SH-SY5Y (cell line): ENCODE measurements around the gene PRDM11.

ENCODE experiments used
- GATA2 ChIP-seq: IDR thresholded peaks from 2 replicates; pipeline ENCODE4 v1.6.1; 2011; ENCODE audit warnings: mild to moderate bottlenecking, low read depth, low read length
- GATA3 ChIP-seq: IDR thresholded peaks from 2 replicates; pipeline ENCODE4 v1.6.1; 2011; ENCODE audit warnings: low read depth, mild to moderate bottlenecking, low read length, moderate library complexity

The PRDM11 gene

DNA sequence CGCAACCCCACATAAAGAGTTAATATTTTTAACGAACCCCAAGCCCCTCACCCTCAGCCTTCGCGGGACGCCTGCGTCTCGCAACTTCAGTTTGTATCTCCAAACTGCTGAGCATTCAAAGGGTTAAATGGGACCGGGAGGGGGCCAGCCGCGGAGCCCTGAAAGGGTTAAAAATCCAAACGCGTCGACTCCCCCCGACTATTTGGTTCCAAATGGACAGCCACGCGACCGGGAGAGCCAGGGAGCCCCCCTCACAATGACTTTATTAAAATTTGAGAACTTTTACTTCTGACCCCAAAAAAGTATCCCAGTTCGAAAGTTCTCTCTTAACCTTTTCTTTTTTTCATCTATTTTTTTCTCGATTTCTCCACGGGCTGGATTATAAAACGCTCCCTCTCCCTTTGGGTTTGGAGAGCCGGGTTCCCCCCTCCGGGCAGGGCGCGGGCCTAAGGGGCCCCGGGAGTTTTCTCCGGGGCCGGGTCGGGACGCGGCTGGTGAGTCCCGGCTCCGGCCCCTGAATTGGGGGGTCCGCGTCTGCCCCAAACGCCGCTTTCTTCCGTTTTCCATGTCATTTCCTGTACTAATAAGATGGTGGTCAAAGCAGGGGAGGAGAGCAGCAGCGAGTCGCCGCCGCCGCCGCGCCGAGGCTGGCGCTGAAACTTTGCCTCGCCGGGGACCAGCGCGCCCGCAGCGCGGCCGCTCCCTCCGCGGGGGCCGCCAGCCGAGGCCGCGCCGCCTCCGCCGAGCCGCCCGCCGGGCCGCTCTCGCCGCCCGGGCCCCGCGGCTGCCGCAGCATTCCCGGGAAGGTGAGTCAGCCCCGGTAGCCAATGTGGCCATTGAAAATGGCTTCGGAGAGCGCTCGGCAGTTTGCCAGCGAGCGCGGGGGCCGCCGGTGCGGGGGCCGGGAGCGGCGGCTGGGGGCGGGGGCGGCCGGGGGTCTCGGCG is at the start of gene PRDM11:
PRDM11 (plus strand) TSS at position 568 of the 945 bp plus-strand sequence. CDS start 35,128 bp downstream, outside the sequence.
- no peak for TF ChIP-seq GATA3
- no peak for TF ChIP-seq GATA2

DNA sequence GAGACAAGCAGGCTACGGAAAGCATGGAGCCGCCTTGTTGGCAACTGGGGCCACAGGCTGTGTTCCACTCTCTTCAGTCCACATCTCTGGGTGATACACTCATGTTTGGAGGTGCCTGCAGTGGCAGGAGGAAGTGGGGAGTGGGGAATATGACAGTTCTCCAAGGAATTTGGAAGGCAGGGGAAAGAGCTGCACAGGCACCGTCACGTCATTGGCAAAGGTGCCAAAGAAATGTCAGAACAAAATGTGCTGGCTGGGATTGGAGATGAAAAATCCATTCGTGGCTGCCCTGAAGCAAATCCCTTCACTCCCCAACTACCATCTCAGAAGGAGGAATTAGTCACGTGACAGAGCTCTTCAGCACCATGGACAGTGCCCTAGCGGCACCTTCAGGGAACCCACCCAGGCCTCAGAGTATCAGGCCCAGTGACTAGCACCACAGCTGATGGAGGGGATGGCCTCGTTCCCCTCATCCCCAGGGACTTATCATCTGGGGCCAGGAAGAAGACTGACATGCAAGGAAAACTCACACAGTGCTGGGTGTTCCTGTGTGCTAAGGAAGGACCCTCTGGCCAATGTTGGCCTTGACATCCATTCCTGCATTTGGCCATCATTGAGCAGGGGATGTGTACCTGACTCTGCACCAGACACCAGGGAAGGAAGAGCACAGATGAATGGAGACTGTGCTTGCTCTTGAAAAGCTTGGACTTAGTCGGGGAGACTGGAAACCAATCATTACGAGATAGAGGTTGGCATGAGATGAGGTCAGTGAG is 48.5 kb upstream of the PRDM11 start:
- TF ChIP-seq GATA2: no peak
- TF ChIP-seq GATA3: no peak

DNA sequence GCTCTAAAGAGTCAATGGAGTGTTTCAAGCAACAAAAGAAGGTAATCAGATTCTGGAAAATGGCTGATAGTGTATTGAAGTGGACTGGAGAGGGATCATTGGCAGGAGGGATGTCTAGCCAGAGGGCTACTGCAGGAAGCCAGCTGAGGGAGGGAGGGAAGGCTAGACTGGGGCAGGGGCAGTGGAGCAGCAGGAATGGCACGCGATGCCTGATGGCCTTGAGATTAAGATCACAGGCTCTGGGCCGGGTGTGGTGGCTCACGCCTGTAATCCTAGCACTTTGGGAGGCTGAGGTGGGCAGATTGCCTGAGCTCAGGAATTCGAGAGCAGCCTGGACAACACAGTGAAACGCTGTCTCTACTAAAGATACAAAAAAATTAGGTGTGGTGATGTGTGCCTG is 47.5 kb upstream of the PRDM11 start:
- TF ChIP-seq GATA2: peak; percentile 74
- no peak for TF ChIP-seq GATA3

DNA sequence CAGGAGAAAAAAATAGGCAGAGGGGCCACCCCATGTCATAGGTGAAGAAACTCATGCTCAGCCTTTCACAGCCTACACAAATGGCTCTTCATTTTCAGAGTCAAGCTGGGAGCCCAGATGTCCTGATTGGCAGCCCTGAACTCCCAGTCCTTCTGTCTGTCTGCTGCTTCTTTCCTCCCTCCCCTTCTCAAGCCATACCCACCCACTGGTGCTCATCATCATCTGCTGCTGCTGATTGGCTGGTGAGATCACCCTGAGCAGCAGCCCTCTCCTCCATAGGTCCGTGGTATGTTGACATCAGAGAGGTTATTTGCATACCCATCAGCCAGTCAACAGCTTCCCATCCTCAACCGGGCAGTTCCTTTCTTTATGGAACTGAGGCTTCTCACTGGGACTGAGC is 46.1 kb upstream of the PRDM11 start:
- TF ChIP-seq GATA2 (no peak), GATA3 (no peak)

DNA sequence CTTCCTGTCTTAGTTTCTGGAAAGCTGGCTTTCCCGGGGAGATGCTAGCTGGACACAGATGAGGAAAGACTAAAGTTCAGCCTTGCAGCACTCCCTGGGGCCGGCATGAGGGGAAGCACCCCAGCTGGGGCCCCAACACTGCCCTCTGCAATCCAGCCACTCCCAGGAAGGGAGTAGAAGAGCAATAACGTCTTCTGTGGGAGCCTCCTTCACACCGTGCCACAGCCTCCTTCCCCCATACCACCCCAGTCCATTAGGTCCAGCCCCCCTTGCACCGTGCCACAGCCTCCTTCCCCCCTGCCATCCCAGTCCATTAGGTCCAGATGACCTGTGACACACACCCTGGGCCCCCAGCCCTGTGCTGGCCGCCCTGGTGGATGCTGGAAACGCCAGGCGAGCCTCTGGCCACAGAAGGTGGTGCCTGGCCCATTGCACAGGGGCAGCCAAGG is 44.1 kb upstream of the PRDM11 start:
- TF ChIP-seq GATA2 (no peak), GATA3 (no peak)

DNA sequence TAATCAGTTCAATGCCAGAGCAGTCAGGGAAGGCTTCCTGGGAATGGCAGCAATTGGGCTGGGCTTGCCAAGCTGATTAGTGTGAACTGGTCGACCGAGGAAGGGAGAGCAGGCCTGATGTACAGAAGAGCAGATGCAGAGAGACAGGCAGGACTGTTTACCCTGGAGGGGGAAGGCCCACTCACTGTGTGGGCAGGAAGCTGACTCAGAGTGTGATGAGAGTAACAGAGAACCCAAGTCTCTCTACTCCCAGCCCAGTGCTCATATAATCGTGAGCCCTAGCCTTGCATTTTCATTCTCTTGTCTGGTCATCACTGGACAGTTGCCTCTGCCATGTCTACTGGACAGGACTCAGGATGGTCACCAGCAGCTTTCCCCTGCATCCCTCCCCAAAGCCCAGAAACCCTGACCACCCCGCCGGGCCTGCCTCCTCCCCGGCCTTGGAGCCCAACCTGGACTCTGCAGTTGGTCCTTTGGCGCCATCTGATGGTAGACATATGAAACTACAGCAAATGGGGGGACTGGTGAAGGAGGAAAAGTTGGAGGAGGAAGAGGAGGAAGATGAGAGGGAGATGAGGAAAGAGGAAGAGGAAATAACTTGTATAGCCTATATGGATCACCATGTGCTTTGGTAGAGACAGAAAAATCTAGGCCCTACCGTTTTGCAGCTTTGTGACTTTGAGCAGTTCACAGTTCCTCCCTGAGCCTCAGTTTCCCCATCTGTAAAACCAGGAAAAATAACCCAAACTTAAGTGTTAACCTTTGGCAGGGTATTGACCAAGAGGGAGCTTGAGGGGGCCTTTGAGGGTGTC is 43.4 kb upstream of the PRDM11 start:
- TF ChIP-seq GATA2: no peak
- no peak for TF ChIP-seq GATA3

DNA sequence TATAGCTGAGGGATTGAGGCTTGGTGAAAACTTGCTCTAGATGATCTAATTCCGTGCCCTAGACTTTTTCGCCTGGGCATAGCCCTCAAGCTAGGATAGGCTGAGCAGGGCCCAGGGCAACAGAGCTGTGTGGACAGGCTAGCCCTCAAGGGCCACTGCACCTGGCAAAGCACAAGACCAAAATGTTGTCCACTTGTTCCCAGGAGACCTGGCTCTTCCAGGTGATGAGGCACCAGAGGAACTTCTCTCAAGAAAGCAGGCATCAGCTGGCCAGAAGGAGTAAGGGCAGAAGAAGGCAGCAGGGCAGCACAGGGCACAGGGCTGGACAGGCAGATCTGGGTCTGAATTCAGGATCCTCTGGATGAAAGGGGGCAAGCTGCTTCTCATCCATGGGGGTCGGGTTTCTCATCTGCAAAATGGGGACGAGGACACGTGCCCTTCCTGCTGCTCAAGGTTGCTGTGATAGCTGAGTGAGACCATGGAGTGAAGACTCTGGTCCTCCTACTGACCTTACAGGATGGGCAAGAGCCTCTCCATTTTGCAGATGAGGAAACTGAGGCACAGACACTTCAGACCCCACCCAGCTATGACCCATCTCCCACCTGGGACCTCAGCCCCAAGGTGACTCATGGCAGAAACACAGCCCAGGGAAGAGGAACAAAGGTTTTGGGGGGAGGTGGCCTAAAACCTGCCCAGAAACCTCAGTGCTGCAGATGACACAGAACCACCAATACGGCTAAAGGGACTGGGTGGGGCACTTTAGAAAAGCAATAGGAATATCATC is 42.2 kb upstream of the PRDM11 start:
- no peak for TF ChIP-seq GATA2
- TF ChIP-seq GATA3: no peak

DNA sequence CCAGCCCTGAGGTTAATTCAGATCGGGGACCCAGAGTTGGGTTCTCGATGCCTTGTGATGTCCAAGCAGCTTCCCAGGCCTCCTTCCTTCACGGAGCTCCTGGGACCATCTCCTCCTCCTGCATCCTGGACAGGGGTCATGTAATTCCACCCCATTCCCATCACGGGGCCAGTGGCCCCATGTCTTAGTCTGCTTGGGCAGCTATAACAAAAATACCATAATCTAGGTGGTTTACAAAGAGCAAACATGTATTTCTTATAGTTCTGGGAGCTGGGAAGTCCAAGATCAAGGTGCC is 41.7 kb upstream of the PRDM11 start:
- TF ChIP-seq GATA2 (no peak), GATA3 (no peak)

DNA sequence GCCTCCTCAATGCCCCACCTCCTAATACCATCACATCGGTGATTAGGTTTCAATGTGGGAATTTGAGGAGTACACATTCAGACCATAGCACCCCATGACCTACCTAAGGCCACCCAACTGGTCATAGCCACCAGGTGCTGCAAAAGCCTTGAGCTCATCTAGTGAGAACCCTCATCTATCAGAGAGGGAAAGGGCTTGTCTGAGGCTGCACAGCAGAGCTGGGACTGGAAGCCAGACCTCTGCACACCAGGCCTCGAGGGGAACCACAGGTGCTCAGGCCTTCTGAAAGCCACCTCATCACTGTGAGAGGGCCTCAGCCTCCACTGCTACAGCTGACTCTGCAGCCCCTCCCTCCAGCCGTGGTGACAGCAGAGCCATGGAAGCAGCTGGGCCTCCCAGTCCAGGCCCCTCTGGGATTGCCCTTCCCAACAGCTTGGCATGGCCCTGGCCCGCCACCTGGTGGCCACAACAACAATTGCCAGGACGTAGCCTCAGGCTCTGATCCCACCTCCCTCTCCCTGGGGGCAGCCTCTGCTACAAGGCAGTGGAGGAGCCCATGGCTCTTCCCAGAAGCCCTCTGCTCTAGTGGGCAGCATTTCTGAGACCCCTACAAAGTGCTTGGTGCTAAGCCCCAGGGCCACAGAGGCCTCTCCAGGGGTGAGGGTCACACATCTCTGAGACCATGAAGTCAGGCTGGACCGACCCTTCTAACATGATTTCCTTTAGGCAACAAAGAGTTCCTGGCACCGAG is 41.0 kb upstream of the PRDM11 start:
- TF ChIP-seq GATA3 (no peak), GATA2 (no peak)

DNA sequence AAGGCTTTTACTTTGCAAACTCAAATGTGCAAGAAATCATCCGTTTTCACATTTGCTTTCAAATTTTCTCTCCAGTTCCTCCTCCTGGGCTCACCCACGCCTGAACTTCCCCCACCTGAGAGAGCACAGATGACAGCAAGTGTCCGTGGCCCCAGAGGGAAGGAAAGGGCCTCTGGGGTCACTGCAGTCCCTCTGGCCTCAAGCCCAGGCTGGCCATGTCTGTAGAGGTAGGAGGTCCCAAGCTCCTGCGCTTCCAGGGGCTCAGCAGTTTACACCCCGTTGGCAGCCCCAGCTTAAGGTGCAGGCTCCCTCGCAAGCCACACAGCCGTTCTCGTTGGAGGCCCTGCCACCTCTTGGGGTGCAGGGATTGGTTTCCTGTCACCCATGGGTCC is 40.5 kb upstream of the PRDM11 start:
- TF ChIP-seq GATA3 (no peak), GATA2 (no peak)

DNA sequence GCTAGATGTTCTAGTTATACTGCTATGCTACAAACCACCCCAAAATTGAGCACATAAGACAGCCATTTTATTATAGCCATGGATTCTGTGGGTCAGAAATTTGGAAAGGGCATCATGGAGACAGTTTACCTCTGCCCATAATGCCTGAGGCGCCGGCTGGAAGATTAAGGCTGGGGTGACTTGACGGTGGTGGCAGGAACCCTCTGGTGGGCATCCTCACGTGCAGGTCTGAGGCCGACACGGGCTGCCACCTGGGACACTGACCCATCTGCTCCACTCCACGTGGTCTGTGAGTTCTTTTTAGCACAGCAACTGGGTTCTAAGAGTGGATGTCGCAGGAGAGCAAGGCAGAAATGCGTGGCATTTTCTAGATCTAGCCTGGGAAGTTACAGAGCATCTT is 40.0 kb upstream of the PRDM11 start:
- TF ChIP-seq GATA2 (no peak), GATA3 (no peak)

DNA sequence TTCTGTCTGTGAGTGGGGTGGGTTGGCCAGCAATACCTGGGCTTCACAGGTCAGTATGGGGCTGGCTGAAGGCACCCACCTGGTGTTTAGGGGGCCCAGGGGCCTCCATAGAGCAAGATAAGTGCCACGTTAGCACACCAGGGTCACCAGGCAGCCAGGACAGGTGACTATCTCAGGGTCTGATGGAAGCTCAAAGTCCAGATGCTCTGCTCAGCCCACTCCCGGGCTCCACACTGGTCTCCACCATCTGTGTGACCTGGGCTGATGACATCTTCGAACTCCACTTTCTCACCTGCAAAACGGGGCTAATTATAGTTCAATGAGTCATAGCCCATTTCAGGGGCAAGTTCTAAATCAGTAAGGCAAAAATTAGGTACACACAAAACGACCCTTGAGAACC is 39.4 kb upstream of the PRDM11 start:
- TF ChIP-seq GATA2 (no peak), GATA3 (no peak)
